ENCODE results near the gene SENP3. TPM values are rescaled to one million over a fixed set of nuclear protein-coding genes. Genes with fewer than 3 reads are reported as not detected.

The SENP3 gene
- total and polyA plus RNA-seq, 2 of the 13 experiments (the other 11 are each of a cell fraction or from before 2014, with no cell fraction given): 55.8 to 75.4 TPM

GRCh38 chr17:7583253-7584109, 21.8 kb downstream of the SENP3 start, which contains the start of gene MPDU1 (continued):
- TF ChIP-seq GPBP1L1 (CRISPR knock-in tag; IDR thresholded peaks at IDR 0.05) (no peak), ZSCAN22 (CRISPR knock-in tag; IDR thresholded peaks at IDR 0.05) (no peak), ZNF331 (CRISPR knock-in tag; IDR thresholded peaks at IDR 0.05) (no peak), POLR2A (IDR thresholded peaks at IDR 0.05; ENCODE audit: insufficient read depth in 1 of 2, low read depth in 2 of 2, low read length in 2 of 2) (peak; percentile 79 to 98), ZFP37 (CRISPR knock-in tag; IDR thresholded peaks at IDR 0.05; ENCODE audit: borderline replicate concordance) (peak; percentile 77), CEBPB (IDR thresholded peaks at IDR 0.05; ENCODE audit: borderline replicate concordance, low read depth, low read length) (no peak), PAWR (CRISPR knock-in tag; IDR thresholded peaks at IDR 0.05; ENCODE audit: borderline replicate concordance) (no peak), MXD4 (CRISPR knock-in tag; IDR thresholded peaks at IDR 0.05) (peak; percentile 85), ZNF660 (CRISPR knock-in tag; IDR thresholded peaks at IDR 0.05; ENCODE audit: borderline replicate concordance, low read depth) (no peak), REL (CRISPR knock-in tag; conservative IDR thresholded peaks at IDR 0.05) (no peak), HOXA5 (CRISPR knock-in tag; IDR thresholded peaks at IDR 0.05) (peak; percentile 86), NFE2L1 (CRISPR knock-in tag; IDR thresholded peaks at IDR 0.05; ENCODE audit: borderline replicate concordance) (no peak), ZNF34 (CRISPR knock-in tag; IDR thresholded peaks at IDR 0.05; ENCODE audit: borderline replicate concordance) (no peak), ZNF678 (CRISPR knock-in tag; IDR thresholded peaks at IDR 0.05) (0 out of 2 replicates have a peak, but pooled peaks have one; percentile 17), MTF2 (CRISPR knock-in tag; IDR thresholded peaks at IDR 0.05; ENCODE audit: borderline replicate concordance) (no peak; the same call in 1 of the 2 replicates), CHD4 (IDR thresholded peaks at IDR 0.05; ENCODE audit: borderline replicate concordance, low read length) (0 out of 2 replicates have a peak, but pooled peaks have one; percentile 31), ATF6 (CRISPR knock-in tag; conservative IDR thresholded peaks at IDR 0.05) (no peak), DBP (CRISPR knock-in tag; IDR thresholded peaks at IDR 0.05; ENCODE audit: not compliant biosample characterization) (peak; percentile 83), FOXK2 (IDR thresholded peaks at IDR 0.05) (no peak), NFIC (IDR thresholded peaks at IDR 0.05; ENCODE audit: low read length) (no peak), SMC3 (IDR thresholded peaks at IDR 0.05; ENCODE audit: low read length) (no peak), ZNF557 (CRISPR knock-in tag; IDR thresholded peaks at IDR 0.05) (peak; percentile 86), SRSF9 (IDR thresholded peaks at IDR 0.05; ENCODE audit: borderline replicate concordance, insufficient read depth, low read depth, low read length, poor library complexity, severe bottlenecking) (no peak), NR2F1 (CRISPR knock-in tag; IDR thresholded peaks at IDR 0.05) (no peak), TOE1 (CRISPR knock-in tag; IDR thresholded peaks at IDR 0.05) (0 out of 2 replicates have a peak, but pooled peaks have one; percentile 44), BCL6 (CRISPR knock-in tag; IDR thresholded peaks at IDR 0.05) (peak; percentile 31), ATM (IDR thresholded peaks at IDR 0.05; ENCODE audit: borderline replicate concordance) (no peak), ESRRA (CRISPR knock-in tag; IDR thresholded peaks at IDR 0.05; ENCODE audit: low read depth) (peak; percentile 23; the same call in 1 of the 2 replicates)
